Stimulated activated naive CD4-positive, alpha-beta T cell (primary cell): Measurements from ENCODE around the gene SYCE3.
"Not testable (repeated sequence)": the region's sequence is repeated elsewhere in the genome, so short reads cannot be mapped to it uniquely, and the experiment has no call there.

Experiments used
- DNase-seq, 6 experiments: peaks; one replicate each; lab custom pipeline; 2025; lab: John Stamatoyannopoulos, UW

SYCE3 gene

DNA sequence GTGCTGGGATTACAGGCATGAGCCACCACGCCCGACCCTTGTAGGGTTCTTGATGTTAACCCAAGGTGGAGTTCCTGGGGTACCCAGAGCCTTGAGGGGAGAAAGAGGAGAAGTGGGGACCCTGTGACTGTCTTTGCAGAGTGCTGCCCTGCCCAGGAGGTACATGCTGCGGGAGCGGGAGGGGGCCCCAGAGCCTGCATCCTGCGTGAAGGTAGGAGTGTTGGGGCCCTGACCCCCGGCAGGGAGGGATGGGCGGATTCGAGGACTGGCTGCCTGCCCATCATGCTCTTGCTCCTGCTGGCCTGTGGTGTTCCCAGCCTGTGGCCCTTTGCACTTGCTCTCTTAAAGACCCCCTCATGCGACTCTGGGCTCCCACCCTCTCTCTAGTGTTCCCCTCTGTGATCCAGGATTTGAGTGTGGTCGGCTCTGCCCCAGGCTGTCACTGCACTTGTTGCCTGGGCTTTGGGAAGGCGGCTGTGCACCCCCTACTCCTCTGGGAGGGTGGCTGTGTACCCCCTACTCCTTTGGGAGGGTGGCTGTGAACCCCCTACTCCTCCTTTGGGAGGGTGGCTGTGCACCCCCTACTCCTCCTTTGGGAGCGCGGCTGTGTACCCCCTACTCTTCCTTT lies 41.8 kb downstream of the SYCE3 start:
- DNase-seq = no peak

- not testable (repeated sequence) for DNase-seq
Observed at GRCh38 chr22:50520184-50520583, 42.5 kb downstream of the SYCE3 start.

GRCh38 chr22:50519151-50519550 lies 43.6 kb downstream of the SYCE3 start:
- DNase-seq = no peak

- no peak for DNase-seq
Observed at GRCh38 chr22:50518606-50519005, 44.1 kb downstream of the SYCE3 start.

GRCh38 chr22:50517495-50518260 lies 45.0 kb downstream of the SYCE3 start:
- no peak for DNase-seq

DNA sequence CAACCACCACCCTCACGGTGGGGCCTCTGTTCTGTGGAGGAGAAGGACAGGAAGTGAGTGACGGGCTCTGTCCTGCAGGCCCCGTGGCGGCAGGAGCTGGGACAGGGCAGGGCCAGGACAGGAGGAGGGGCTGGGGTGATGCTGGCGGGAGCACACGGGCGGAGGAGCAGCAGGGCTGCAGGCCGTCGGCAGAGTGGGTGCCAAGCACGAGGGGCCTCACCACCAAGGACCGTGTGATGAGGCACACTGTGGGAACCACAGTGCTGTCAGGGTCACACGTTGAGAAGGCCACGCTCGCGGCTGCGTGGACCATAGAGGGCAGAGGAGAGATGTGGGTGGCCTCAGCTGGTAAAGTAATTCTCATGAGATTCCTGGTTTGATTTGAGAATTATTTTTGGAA lies 45.8 kb downstream of the SYCE3 start:
- DNase-seq = no peak

GRCh38 chr22:50516068-50516467 lies 46.7 kb downstream of the SYCE3 start:
- no peak for DNase-seq

- DNase-seq = no peak
Observed at GRCh38 chr22:50513175-50513574, 49.5 kb downstream of the SYCE3 start.

- DNase-seq = no peak
Observed at GRCh38 chr22:50508897-50509296, 53.8 kb downstream of the SYCE3 start.

DNA sequence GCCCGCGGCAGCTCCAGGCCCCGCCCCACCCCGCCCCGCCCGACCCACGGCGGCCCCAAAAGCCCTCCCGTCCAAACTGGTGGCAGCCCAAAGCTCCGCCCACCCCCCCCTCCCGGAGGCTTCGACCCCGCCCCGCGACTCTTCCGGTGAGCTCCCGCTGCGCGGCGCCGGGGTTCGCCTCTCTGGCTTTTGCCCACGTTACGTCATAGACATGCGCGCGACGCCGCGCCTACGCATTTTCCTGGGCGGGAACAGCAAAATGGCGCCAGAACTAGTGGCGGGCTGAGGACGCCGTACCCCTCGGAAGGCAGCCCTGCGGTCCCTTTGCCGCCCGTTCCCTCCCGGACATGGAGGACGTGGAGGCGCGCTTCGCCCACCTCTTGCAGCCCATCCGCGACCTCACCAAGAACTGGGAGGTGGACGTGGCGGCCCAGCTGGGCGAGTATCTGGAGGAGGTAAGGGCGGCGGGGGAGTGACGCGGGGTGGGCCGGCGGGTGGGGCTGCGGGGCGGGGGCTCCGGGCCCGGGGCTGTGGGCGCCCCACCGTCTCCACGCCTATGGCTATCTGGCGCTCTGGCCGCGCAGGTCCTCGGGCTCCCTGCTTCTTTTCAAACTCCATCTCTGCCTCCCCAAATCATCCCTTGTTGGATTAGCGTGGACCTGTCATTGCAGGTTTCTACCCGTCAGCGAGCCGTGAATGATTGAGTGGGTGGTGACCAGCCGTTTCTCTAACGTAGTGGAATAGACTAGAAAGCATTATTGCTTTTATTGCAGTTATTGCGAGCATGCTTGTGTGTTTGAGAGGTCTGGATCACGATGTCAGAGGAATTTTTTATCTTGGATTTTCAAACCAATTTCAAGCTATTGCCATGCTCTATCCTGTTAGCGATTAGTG lies 54.5 kb downstream of the SYCE3 start, which contains the start of gene NCAPH2:
NCAPH2 (plus strand) TSS at position 234 of the 894 bp plus-strand sequence; CDS start at position 348, 114 bp downstream.
- DNase-seq = peak in 5 of 6 experiments; percentile 96 to 100 (median 100)

DNA sequence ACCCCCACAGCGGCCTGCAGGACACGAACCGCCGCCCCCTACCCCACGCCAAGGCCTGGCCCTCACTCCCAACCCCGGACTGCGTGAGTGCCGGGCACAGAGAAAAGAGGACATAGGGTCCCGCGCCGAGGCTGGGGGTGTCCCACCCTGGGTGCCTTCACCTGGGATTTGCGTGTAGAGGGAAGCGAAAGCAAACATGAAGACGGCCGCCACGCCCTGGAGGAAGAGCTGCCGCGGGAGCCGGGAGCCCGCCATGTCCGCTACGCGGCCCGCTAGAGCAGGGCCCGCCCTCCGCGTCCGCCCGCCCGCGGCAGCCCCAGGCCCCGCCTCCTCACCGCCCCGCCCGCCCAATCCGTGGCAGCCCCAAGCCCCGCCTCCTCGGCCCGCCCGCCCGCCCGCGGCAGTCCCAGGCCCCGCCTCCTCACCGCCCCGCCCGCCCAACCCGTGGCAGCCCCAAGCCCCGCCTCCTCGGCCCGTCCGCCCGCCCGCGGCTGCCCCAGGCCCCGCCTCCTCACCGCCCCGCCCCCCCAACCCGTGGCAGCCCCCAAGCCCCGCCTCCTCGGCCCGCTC lies 55.2 kb downstream of the SYCE3 start, which contains the start of gene LMF2:
LMF2 (minus strand) TSS at position 282 of the 570 bp plus-strand sequence; CDS start at position 255, 27 bp downstream.
- DNase-seq = peak in 4 of 6 experiments; percentile 100

DNA sequence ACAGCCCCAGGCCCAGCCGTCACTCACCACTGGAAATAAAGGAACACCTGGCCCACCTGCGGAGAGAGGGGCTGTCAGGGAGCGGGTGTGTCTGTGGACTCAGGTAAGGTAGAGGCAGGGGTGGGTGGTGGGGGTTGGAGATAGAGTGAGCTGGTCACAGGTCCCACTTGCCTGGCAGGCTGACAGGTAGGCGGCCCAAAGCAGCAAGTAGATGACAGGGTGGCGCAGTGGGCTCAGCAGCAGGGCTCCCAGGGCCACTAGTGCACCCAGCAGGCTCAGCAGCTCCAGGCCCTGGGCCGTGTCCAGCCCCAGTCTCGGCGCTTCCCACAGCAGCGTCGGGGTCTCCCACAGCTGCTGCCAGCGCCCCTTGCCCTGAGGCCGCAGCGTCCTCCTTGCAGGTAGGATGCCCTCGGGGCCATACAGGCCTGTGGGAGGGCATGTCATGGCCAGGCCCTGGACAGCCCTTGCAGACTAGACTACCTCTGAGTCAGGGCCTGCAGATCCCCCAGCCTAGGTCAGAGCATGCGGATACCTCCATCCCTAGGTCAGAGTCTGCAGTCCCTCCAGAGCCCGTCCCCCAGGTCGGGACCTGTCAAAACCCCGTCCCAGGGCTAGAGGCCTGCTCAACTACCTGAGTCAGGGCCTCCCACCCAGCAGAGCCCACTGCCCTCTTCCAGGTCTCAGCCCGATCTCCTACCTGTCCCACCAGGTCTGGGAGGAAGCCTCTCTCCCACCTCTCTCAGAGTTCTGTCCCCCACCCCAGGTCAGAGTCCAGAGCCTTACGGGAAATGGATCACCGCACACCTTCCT lies 55.9 kb downstream of the SYCE3 start:
- no peak for DNase-seq

DNA sequence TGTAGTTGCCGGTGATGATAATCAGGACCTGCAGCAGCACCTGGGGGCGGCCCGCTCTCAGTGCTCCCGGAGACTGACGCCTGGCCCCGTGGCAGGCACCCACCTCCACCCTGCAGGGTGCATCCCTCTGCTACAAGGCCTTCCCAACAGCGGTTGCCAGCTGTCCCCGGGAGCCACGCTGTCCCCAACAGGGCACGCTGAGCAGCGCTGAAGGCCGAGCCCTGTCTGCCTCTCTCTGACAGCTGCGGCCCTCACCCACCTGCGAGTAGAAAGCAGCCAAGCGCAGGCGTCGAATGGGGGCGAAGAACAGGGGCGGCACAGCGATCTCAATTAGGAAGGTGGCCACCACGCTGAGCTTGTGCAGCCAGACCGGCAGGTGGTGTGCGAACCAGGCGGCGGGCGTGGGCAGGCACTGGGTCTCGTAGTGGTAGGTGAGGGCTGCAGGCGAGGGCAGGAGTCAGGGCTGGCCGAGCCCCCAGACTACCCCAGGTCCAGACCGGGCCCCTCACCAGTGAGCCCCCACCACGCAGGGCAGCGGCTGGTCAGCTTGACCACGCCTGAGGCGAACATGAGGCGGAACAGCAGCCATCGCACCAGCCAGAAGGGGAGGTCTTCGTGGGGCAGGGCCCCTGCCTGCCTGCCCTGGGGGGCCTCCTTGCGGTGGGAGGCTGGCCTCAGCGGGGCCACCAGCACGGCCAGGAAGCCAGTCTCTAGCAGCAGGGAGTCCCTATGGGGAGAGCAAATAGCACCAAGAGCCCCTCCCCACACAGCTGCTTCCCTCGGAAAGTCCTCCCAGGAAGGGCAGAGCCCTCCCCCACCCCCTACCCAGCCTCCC lies 56.7 kb downstream of the SYCE3 start:
- no peak for DNase-seq

DNA sequence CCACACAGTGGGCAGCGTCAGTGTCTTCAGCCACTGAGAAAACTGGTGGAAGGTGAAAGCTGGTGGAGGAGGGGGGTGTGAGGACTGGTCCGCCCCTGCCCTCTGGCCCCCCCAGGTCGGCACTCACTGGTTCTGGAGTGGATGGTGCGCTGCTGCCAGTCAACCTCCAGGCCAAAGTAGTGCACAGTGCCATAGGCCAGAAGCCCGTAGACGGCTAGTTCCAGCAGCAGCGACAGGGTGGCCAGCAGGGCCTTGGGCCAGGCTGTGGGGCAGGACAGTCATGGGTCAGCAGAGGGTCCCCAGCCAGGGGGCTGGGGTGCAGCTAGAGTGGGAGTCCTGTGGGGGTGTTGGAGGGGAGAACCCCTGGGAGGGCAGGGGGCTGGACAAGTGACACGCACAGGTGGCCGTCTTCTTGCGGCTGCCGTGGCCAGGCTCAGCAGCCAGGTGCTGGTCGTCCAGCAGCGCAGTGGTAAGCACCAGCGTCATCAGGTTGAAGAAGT lies 57.4 kb downstream of the SYCE3 start:
- DNase-seq = no peak

- no peak for DNase-seq
Observed at GRCh38 chr22:50504369-50505211, 58.1 kb downstream of the SYCE3 start.

DNA sequence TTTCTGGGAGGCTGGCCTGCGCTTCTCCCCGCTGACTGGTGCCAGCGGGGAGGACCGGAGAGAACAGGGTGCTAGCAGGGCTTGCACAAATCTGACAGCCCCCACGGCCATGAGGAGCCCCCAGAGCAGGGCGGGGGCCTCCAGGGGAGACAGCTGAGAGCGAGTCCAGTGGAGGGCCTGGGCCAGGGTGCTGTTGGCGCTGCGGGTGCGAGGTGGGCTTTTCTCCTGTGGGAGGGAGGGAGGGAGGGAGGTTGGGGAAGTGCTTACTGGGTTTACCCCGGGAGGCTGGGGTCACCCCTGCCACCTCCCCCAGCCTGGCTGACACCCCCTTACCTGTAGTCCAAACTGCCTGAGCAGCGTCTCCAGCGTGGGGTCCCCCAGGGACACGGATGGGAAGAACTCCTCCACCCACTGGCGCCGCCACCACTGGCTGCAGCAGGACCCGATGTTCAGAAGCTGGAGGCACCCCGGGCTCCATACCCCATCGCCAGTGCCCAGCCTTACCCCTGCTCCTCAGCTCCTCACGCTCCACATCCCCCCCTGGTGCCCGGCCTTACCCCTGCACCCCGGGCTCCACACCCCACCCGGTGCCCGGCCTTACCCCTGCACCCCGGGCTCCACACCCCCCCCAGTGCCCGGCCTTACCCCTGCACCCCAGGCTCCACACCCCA lies 59.1 kb downstream of the SYCE3 start:
- no peak for DNase-seq

- no peak for DNase-seq
Observed at GRCh38 chr22:50502628-50503474, 59.9 kb downstream of the SYCE3 start.

GRCh38 chr22:50502096-50502495 lies 60.6 kb downstream of the SYCE3 start:
- DNase-seq = no peak
